SKM-1 treated with dmso at 0.1 percent for 144 hours (cell line): ENCODE results near the gene TSPAN16.
"Not testable (repeated sequence)": the region's sequence is repeated elsewhere in the genome, so short reads cannot be mapped to it uniquely, and the experiment has no call there.

Experiments used
- DNase-seq: peaks from one replicate; lab custom pipeline; 2025; ENCODE audit not compliant: unreplicated experiment; lab: John Stamatoyannopoulos, UW

Gene TSPAN16

GRCh38 chr19:11306337-11306736 is 10.4 kb downstream of the TSPAN16 start:
- DNase-seq, result no peak

GRCh38 chr19:11320278-11320995 is 24.5 kb downstream of the TSPAN16 start:
- peak; percentile 55 for DNase-seq

- DNase-seq, result peak; percentile 16
Measured at GRCh38 chr19:11321191-11322126, 25.5 kb downstream of the TSPAN16 start.

GRCh38 chr19:11322269-11323024 is 26.5 kb downstream of the TSPAN16 start:
- peak; percentile 51 for DNase-seq

GRCh38 chr19:11323601-11324078 is 27.7 kb downstream of the TSPAN16 start:
- DNase-seq, result no peak

- DNase-seq, result peak; percentile 100
Measured at GRCh38 chr19:11324079-11324661, 28.2 kb downstream of the TSPAN16 start.

GRCh38 chr19:11324748-11325389 is 28.9 kb downstream of the TSPAN16 start:
- no peak for DNase-seq

- no peak for DNase-seq
Measured at GRCh38 chr19:11325544-11325943, 29.6 kb downstream of the TSPAN16 start.

- no peak for DNase-seq
Measured at GRCh38 chr19:11330127-11330526, 34.2 kb downstream of the TSPAN16 start.

- no peak for DNase-seq
Measured at GRCh38 chr19:11331502-11331901, 35.5 kb downstream of the TSPAN16 start.

GRCh38 chr19:11332822-11333221 is 36.9 kb downstream of the TSPAN16 start:
- no peak for DNase-seq

GRCh38 chr19:11333838-11334237 is 37.9 kb downstream of the TSPAN16 start:
- DNase-seq, result not testable (repeated sequence)

- DNase-seq, result no peak
Measured at GRCh38 chr19:11335449-11336146, 39.6 kb downstream of the TSPAN16 start.

- no peak for DNase-seq
Measured at GRCh38 chr19:11337080-11337479, 41.1 kb downstream of the TSPAN16 start.

- no peak for DNase-seq
Measured at GRCh38 chr19:11338121-11338520, 42.2 kb downstream of the TSPAN16 start.

GRCh38 chr19:11338569-11339253 is 42.8 kb downstream of the TSPAN16 start:
- no peak for DNase-seq

- peak; percentile 43 for DNase-seq
Measured at GRCh38 chr19:11339254-11340098, 43.5 kb downstream of the TSPAN16 start, which contains the start of gene RAB3D. Gene RAB3D, minus strand, starts transcription at chr19:11339657. Its CDS starts 2,258 bp downstream, at chr19:11337399.

- not testable (repeated sequence) for DNase-seq
Measured at GRCh38 chr19:11340099-11340467, 44.1 kb downstream of the TSPAN16 start.
